Liver (tissue), 9 donors: Measurements from ENCODE around the gene CADM2. TPM values are rescaled to one million over a fixed set of nuclear protein-coding genes. Genes with fewer than 3 reads are reported as not detected.

Experiments used
- DNase-seq: peaks from one replicate; pipeline ENCODE4 v3.0.0-alpha.2; 2017; ENCODE audit warnings: low spot score
- H3K27ac ChIP-seq, 2 donors: one replicate each; pipeline ENCODE4 v1.7.0; 2013; ENCODE audit warnings: inconsistent platforms in 2 of 2, low read length in 2 of 2, control low read depth in 1 of 2, low read depth in 1 of 2, mild to moderate bottlenecking in 1 of 2
- H3K27me3 ChIP-seq, 4 donors: one replicate each; pipeline versions ENCODE4 v1.6.1 to v1.7.0; 2013; ENCODE audit warnings: low read length in 3 of 4, inconsistent platforms in 1 of 4, mild to moderate bottlenecking in 1 of 4, moderate library complexity in 1 of 4; ENCODE audit not compliant: control insufficient read depth in 4 of 4, insufficient read depth in 4 of 4
- H3K36me3 ChIP-seq, 4 donors: one replicate each; pipeline versions ENCODE4 v1.6.1 to v1.7.0; 2013; ENCODE audit warnings: low read length in 3 of 4, mild to moderate bottlenecking in 3 of 4, low read depth in 1 of 4, moderate library complexity in 1 of 4; ENCODE audit not compliant: control insufficient read depth in 4 of 4, insufficient read depth in 3 of 4
- H3K4me1 ChIP-seq, 4 donors: one replicate each; pipeline versions ENCODE4 v1.6.1 to v1.7.0; 2013; ENCODE audit warnings: low read length in 3 of 4, mild to moderate bottlenecking in 3 of 4, moderate library complexity in 1 of 4; ENCODE audit not compliant: control insufficient read depth in 4 of 4, insufficient read depth in 4 of 4
- H3K4me3 ChIP-seq, 3 donors: one replicate each; pipeline versions ENCODE4 v1.6.1 to v1.7.0; 2013; ENCODE audit warnings: low read length in 3 of 3, control low read depth in 1 of 3, low read depth in 1 of 3, mild to moderate bottlenecking in 1 of 3
- H3K9ac ChIP-seq, 2 donors: one replicate each; pipeline ENCODE4 v1.7.0; 2013; ENCODE audit warnings: low read length in 2 of 2, mild to moderate bottlenecking in 2 of 2, moderate library complexity in 2 of 2, control low read depth in 1 of 2, low read depth in 1 of 2
- H3K9me3 ChIP-seq, 4 donors: one replicate each; pipeline versions ENCODE4 v1.6.1 to v1.7.0; 2013; ENCODE audit warnings: low read length in 3 of 4; ENCODE audit not compliant: control insufficient read depth in 4 of 4
- CTCF ChIP-seq: fragments of 150-350 bp; IDR thresholded peaks from 2 replicates; pipeline ENCODE4 v1.5.1; 2017; ENCODE audit warnings: improper control_type of control experiment, low read depth, low read length; ENCODE audit not compliant: missing input control
- EGR1 ChIP-seq, 2 donors: IDR thresholded peaks; 2 replicates each; pipeline ENCODE4 v1.6.1; 2016 to 2018; ENCODE audit warnings: antibody characterized with exemption in 2 of 2, low read depth in 2 of 2
- HNF4A ChIP-seq, 2 donors: conservative IDR thresholded peaks; 2 replicates each; pipeline ENCODE4 v1.6.1; 2016; ENCODE audit warnings: antibody characterized with exemption in 2 of 2, mild to moderate bottlenecking in 2 of 2
- JUND ChIP-seq, 2 donors: IDR thresholded peaks; 2 replicates each; pipeline ENCODE4 v1.6.1; 2016; ENCODE audit warnings: antibody characterized with exemption in 2 of 2
- MAX ChIP-seq: IDR thresholded peaks from 2 replicates; pipeline ENCODE4 v1.6.1; 2016; ENCODE audit warnings: antibody characterized with exemption
- REST ChIP-seq: IDR thresholded peaks from 2 replicates; pipeline ENCODE4 v1.6.1; 2016; ENCODE audit warnings: antibody characterized with exemption, mild to moderate bottlenecking
- TAF1 ChIP-seq: conservative IDR thresholded peaks from 2 replicates; pipeline ENCODE4 v1.6.1; 2016; ENCODE audit warnings: antibody characterized with exemption, mild to moderate bottlenecking
- WGBS: extraction: QIAGEN DNeasy Blood & Tissue Kit; methylation state at CpG from one replicate; pipeline ENCODE4 v1.1.7; 2013; 5-methylcytosine and 5-hydroxymethylcytosine counted together
- polyA plus RNA-seq, 2 donors: library from polyadenylated mRNA; stranded (reverse) in 1 of 2; unstranded in 1 of 2; fragments of 200-250 nt in 1 of 2; fragments of >200 nt in 1 of 2; fragmentation: Nextera tagmentation in 1 of 2; extraction: Ambion mirVana in 1 of 2; gene quantifications; one replicate each; pipeline versions ENCODE4 v1.2.1 to v1.2.3, GENCODE V29; 2013 to 2015
- total RNA-seq, 2 donors: library from RNA; depleted of rRNA; stranded (reverse); fragments of >200 nt; gene quantifications; one replicate each; pipeline ENCODE4 v1.2.3, GENCODE V29; 2014
- donor health status: healthy.
- donor health status: healthy.
- donor health status: healthy.
- donor health status: healthy.
- donor health status: healthy.

CADM2 gene
- total and polyA plus RNA-seq, 4 donors = 0.35 to 0.92 (median 0.51) TPM

- WGBS = 85% methylated on average over 1 of the region's 1 CpG
- H3K4me1 ChIP-seq = no peaks in the 10 kb centered on the region
- H3K9me3 ChIP-seq = no peaks in the 10 kb centered on the region
- H3K4me3 ChIP-seq = no peak overlapping the region
- H3K27ac ChIP-seq = no peak overlapping the region
- H3K36me3 ChIP-seq = no peaks in the 10 kb centered on the region
- TF ChIP-seq TAF1 = no peak
- TF ChIP-seq MAX = no peak
- TF ChIP-seq REST = no peak
- TF ChIP-seq EGR1 (IDR thresholded peaks at IDR 0.05; ENCODE audit: low read depth in 2 of 2) = no peak
- H3K9ac ChIP-seq = no peak overlapping the region
- DNase-seq = no peak
- H3K27me3 ChIP-seq = peaks cover 0 to 3% (median 0%) of the 10 kb centered on the region in 4 donors
Measured at GRCh38 chr3:85631070-85631469, 672.3 kb downstream of the CADM2 start.

GRCh38 chr3:85632921-85633320 is 674.1 kb downstream of the CADM2 start:
- no peak overlapping the region for H3K4me3 ChIP-seq
- no peak for TF ChIP-seq HNF4A (conservative IDR thresholded peaks at IDR 0.05)
- TF ChIP-seq CTCF = no peak
- H3K27ac ChIP-seq = no peak overlapping the region
- no peaks in the 10 kb centered on the region for H3K36me3 ChIP-seq
- WGBS = 67% methylated on average over 4 of the region's 4 CpGs
- no peak for DNase-seq
- peaks cover 0 to 4% (median 0%) of the 10 kb centered on the region in 4 donors for H3K27me3 ChIP-seq
- no peaks in the 10 kb centered on the region for H3K4me1 ChIP-seq
- no peak overlapping the region for H3K9ac ChIP-seq
- no peaks in the 10 kb centered on the region for H3K9me3 ChIP-seq

- no peak for TF ChIP-seq JUND (IDR thresholded peaks at IDR 0.05)
- TF ChIP-seq REST = no peak
- Histone ChIP-seq H3K27ac (no peak overlapping the region), H3K4me3 (no peak overlapping the region), H3K9me3 (no peaks in the 10 kb centered on the region), H3K27me3 (no peaks in the 10 kb centered on the region), H3K9ac (no peak overlapping the region), H3K36me3 (no peaks in the 10 kb centered on the region), H3K4me1 (no peaks in the 10 kb centered on the region)
- DNase-seq = no peak
- WGBS = 85% methylated on average over 1 of the region's 1 CpG
Measured at GRCh38 chr3:85652360-85652759, 693.6 kb downstream of the CADM2 start.
